NOMO-1 treated with dmso at 0.1 percent for 144 hours (cell line): ENCODE measurements around the gene CPD.
"Not testable (repeated sequence)": the region's sequence is repeated elsewhere in the genome, so short reads cannot be mapped to it uniquely, and the experiment has no call there.

ENCODE experiments used
- DNase-seq: peaks from one replicate; lab custom pipeline; 2025; ENCODE audit not compliant: unreplicated experiment; lab: John Stamatoyannopoulos, UW

The CPD gene

GRCh38 chr17:30378825-30379302 lies at the start of gene CPD:
CPD (plus strand) TSS chr17:30378927; CDS start chr17:30378981, 54 bp downstream.
- DNase-seq, result peak; percentile 93

- no peak for DNase-seq
These were observed 46.6 kb upstream of the CPD start for GRCh38 chr17:30332057-30332542.

- DNase-seq, result no peak
These were observed 45.0 kb upstream of the CPD start, which contains the start of gene TMIGD1 for GRCh38 chr17:30333503-30334360. TMIGD1 (minus strand) TSS chr17:30334057; CDS start chr17:30332133, 1,924 bp downstream.

- no peak for DNase-seq
These were observed 44.3 kb upstream of the CPD start for GRCh38 chr17:30334421-30334820.

- DNase-seq, result peak; percentile 51
These were observed 42.2 kb upstream of the CPD start for GRCh38 chr17:30336369-30337171.

GRCh38 chr17:30337393-30337999 lies 41.2 kb upstream of the CPD start:
- no peak for DNase-seq

- no peak for DNase-seq
These were observed 39.6 kb upstream of the CPD start for GRCh38 chr17:30339086-30339485.

GRCh38 chr17:30340801-30341356 lies 37.8 kb upstream of the CPD start:
- DNase-seq, result no peak

GRCh38 chr17:30341703-30342249 lies 37.0 kb upstream of the CPD start:
- no peak for DNase-seq

- not testable (repeated sequence) for DNase-seq
These were observed 35.5 kb upstream of the CPD start for GRCh38 chr17:30343244-30343643.

- no peak for DNase-seq
These were observed 34.9 kb upstream of the CPD start for GRCh38 chr17:30343796-30344195.

- peak; percentile 77 for DNase-seq
These were observed 34.2 kb upstream of the CPD start for GRCh38 chr17:30344283-30345088.

GRCh38 chr17:30345089-30345433 lies 33.7 kb upstream of the CPD start:
- no peak for DNase-seq

- DNase-seq, result no peak
These were observed 33.1 kb upstream of the CPD start for GRCh38 chr17:30345527-30346075.

- no peak for DNase-seq
These were observed 32.4 kb upstream of the CPD start for GRCh38 chr17:30346221-30346795.

- DNase-seq, result no peak
These were observed 31.2 kb upstream of the CPD start for GRCh38 chr17:30347488-30347887.

GRCh38 chr17:30349252-30349651 lies 29.5 kb upstream of the CPD start:
- no peak for DNase-seq

GRCh38 chr17:30351263-30351662 lies 27.5 kb upstream of the CPD start:
- DNase-seq, result peak; percentile 53

- peak; percentile 16 for DNase-seq
These were observed 27.0 kb upstream of the CPD start for GRCh38 chr17:30351735-30352134.
